ENCODE results near the gene RIMBP3B. TPM values are rescaled to one million over a fixed set of nuclear protein-coding genes. Genes with fewer than 3 reads are reported as not detected.

The RIMBP3B gene, protein sequence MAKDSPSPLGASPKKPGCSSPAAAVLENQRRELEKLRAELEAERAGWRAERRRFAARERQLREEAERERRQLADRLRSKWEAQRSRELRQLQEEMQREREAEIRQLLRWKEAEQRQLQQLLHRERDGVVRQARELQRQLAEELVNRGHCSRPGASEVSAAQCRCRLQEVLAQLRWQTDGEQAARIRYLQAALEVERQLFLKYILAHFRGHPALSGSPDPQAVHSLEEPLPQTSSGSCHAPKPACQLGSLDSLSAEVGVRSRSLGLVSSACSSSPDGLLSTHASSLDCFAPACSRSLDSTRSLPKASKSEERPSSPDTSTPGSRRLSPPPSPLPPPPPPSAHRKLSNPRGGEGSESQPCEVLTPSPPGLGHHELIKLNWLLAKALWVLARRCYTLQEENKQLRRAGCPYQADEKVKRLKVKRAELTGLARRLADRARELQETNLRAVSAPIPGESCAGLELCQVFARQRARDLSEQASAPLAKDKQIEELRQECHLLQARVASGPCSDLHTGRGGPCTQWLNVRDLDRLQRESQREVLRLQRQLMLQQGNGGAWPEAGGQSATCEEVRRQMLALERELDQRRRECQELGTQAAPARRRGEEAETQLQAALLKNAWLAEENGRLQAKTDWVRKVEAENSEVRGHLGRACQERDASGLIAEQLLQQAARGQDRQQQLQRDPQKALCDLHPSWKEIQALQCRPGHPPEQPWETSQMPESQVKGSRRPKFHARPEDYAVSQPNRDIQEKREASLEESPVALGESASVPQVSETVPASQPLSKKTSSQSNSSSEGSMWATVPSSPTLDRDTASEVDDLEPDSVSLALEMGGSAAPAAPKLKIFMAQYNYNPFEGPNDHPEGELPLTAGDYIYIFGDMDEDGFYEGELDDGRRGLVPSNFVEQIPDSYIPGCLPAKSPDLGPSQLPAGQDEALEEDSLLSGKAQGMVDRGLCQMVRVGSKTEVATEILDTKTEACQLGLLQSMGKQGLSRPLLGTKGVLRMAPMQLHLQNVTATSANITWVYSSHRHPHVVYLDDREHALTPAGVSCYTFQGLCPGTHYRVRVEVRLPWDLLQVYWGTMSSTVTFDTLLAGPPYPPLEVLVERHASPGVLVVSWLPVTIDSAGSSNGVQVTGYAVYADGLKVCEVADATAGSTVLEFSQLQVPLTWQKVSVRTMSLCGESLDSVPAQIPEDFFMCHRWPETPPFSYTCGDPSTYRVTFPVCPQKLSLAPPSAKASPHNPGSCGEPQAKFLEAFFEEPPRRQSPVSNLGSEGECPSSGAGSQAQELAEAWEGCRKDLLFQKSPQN (N-terminal part only)
- total RNA-seq, result 0.19 and 0.26 TPM in 2 replicates

DNA sequence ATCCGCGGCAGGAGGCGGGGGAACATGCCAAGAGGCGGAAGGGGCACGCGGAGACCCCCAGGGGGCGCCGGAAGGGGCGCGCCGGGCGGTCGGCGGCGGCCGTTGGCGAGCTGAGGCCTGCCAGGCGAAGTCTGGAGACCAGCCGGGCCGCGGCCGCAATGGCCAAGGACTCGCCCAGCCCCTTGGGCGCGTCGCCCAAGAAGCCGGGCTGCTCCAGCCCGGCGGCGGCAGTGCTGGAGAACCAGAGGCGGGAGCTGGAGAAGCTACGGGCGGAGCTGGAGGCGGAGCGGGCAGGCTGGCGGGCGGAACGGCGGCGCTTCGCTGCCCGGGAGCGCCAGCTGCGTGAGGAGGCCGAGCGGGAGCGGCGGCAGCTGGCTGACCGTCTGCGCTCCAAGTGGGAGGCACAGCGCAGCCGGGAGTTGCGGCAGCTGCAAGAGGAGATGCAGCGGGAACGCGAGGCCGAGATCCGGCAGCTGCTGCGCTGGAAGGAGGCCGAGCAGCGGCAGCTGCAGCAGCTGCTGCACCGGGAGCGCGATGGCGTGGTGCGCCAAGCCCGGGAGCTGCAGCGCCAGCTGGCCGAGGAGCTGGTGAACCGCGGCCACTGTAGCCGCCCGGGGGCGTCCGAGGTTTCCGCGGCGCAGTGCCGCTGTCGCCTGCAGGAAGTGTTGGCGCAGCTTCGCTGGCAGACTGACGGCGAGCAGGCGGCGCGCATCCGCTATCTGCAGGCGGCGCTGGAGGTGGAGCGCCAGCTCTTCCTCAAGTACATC lies at the start of gene RIMBP3B:
Gene RIMBP3B, plus strand, starts transcription at position 51 of the 767 bp plus-strand sequence. Its CDS starts 108 bp downstream, at position 159.

DNA sequence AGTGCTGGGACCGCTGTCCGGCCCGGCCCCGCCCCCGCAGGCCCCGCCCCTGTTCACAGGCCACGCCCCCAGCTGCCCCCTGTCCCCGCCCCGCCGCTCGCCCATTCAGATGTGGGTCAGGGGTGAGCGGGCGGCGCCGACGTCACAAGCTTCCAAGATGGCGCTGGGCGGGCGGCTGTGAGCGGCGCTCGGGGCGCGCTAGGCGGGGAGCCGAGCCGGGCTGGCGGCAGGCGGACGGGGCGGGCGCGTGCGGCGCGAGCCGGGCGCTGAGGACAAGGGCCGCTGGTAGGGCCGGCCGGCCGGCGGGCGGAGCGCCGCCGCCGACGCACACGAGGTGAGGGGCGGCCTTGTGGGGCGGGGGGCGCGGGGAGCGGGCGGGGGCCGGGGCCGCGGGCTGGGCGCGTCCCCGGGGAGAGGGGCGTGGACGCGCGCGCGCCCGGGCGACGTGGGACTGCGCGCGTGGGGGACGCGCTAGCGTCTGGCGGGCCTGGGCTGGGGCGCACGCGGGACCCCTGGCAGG lies 33.7 kb downstream of the RIMBP3B start, which contains the start of gene HIC2:
Gene HIC2, plus strand, starts transcription at position 145 of the 520 bp plus-strand sequence. CDS start 25,461 bp downstream, outside the sequence.

Other genes with a start within 250 kb of the RIMBP3B start
- 1.6 and 2.0 TPM in 2 replicates for gene HIC2, start 33.6 kb downstream of the RIMBP3B start, total RNA-seq
- gene TMEM191C, start 83.6 kb downstream of the RIMBP3B start, total RNA-seq, result 2.9 and 3.0 TPM in 2 replicates
- gene RIMBP3C, start 167.7 kb downstream of the RIMBP3B start, total RNA-seq, result 0.19 and 0.53 TPM in 2 replicates
- gene UBE2L3, start 184.0 kb downstream of the RIMBP3B start, total RNA-seq, result 36.6 and 40.9 TPM in 2 replicates
- gene YDJC, start 246.3 kb downstream of the RIMBP3B start, total RNA-seq, result 7.9 and 8.7 TPM in 2 replicates
- gene CCDC116, start 249.0 kb downstream of the RIMBP3B start, total RNA-seq, result 0.19 TPM in 1 of 2 replicates, not detected in the other

Measured in aortic smooth muscle cell (primary cell).